CD1c-positive myeloid dendritic cell (primary cell): ENCODE measurements around the gene MMP7.
"Not testable (repeated sequence)": the region's sequence is repeated elsewhere in the genome, so short reads cannot be mapped to it uniquely, and the experiment has no call there.

Source experiments
- DNase-seq: peaks from one replicate; pipeline ENCODE4 v3.0.0-alpha.2; 2016; ENCODE audit errors: extremely low spot score

MMP7 gene

GRCh38 chr11:102539567-102539966 lies 9.0 kb upstream of the MMP7 start:
- DNase-seq = no peak

DNA sequence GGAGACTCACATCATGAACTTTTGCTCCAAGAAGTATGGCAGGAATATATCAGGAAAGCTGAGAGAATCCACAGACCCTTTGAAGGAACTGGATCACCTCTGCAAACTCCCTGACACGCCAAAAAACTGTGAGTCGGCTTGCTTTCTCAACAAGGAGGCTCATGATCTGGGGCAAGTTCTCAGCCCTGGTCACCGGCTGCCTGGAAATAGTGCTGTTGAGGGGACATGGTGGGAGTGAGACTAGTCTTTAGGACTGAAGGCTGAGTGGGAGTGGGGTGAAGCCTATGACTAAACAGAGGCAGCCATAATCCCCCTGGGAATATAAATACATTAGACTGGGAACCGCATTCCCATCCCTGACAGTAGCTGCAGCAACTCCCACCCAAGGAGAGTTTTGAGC lies 8.4 kb upstream of the MMP7 start:
- no peak for DNase-seq

DNA sequence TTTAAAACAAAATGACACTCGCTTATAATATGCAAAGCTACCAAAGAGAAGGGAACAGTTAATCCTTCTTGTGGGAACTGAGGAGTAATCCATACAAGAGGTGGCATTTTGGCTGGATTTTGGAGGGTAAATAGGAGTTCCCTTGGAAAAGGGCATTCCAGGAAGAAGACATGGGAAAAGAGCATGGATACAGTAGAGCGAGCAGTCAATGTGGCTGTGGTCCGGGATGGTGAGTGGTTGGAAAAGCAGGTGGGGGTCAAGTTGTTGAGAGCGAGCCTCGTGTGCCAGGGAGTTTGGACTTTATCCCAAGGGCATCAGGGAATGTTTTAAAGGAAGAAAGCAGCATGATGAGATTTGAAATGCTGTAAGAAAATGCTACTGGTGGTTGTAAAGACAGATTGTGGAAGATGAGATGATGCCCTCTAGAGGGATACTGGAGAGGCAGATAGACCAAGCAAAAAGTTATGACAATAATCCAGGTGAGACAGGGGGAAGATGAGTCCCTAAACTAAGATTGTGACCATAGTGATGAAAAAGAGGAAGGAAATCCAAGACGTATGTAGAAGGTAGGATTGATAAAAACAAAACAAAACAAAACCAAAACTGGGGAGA lies 3.8 kb upstream of the MMP7 start:
- DNase-seq = no peak

DNA sequence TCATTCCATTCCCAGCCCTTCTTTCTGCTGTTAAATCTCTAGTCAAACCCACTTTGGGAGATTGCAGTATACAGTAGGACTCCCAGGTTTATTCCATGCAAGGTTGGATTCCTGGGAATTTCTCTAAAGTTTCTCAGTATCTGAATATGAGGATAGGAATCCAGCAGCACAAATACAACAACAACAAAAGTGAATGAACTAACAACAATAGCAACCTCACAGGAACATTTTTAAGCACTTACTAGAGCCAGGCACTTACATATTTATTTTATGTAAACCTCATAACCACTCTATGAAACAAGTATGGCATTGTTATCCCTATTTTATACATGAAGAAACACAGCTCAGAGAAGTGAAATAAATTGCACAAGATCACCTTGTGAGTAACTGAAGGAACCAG lies 1.9 kb downstream of the MMP7 start:
- no peak for DNase-seq

DNA sequence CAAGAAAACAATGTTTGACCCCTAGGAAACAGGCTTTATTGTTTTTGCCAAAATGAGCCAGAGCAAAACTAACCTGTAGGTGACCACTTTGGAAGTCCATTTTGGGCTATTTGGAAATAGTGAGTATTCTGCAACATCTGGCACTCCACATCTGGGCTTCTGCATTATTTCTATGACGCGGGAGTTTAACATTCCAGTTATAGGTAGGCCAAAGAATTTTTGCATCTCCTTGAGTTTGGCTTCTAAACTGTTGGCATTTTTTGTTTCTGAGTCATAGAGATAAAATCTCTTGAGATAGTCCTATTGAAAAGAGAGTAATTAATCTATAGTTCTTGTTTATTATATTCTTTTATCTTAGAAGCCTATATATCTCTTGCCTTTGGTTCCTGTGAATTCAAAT lies 2.9 kb downstream of the MMP7 start:
- DNase-seq = no peak

DNA sequence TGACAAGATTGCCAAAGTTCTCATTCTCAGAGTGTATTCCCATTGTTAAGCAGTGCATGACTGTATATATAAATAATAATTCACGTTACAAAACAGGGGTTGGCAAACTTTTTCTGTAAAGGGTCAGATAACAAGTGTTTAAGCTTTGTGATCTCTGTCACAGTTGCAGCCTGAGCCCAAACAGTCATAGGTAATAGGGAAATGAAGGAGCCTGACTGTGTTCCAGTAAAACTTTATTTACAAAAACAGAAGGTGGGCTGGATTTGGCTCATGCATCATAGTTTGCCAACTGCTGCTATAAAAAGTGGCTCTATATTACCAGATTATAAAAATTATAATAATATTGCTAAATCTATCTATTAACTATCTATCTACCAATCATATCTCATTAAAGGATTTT lies 3.5 kb downstream of the MMP7 start:
- no peak for DNase-seq

- no peak for DNase-seq
These were observed 6.7 kb downstream of the MMP7 start for GRCh38 chr11:102523887-102524286.

GRCh38 chr11:102523189-102523570 lies 7.4 kb downstream of the MMP7 start:
- no peak for DNase-seq

GRCh38 chr11:102522312-102523188 lies 8.0 kb downstream of the MMP7 start:
- no peak for DNase-seq

GRCh38 chr11:102521121-102521520 lies 9.4 kb downstream of the MMP7 start:
- no peak for DNase-seq

- no peak for DNase-seq
These were observed 10.0 kb downstream of the MMP7 start for GRCh38 chr11:102520514-102520913.

DNA sequence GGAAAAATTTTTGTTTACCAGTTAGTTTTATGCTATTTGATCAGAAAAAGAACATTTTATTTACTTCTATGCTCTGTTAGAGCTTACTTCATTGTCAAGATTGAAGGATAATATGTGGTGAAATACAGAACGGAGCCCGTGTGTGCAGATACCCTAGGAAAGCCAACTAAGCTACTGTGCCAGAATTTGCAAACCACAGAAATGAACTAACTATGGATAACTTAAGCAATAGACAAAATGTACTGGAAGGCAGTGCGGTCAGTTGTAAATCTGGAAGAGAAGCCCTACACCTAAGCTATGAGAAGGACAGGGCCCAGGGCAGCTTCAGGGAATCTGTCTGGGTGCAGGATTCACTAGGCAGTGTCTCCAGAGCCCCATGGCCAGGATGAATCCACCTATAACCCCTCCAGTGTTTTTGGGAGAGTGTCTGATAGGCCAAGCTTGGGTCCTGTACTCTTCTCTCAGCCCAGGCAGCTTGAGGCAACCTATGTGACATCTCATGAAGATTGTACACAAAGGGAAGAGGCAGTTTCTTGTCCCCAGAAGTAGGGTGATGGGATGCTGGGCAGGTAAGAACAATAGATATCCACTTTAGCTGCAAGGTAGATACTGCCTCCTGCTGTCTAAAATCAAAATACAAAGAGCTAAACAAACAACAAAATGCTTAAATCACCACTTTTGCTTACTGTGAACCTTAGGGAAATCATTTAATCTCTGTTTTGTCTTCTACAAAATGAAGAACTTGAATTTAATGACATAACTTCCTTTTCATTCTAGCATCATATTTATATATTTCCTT lies 12.1 kb downstream of the MMP7 start:
- DNase-seq = no peak

GRCh38 chr11:102517670-102518069 lies 12.9 kb downstream of the MMP7 start:
- DNase-seq = no peak

DNA sequence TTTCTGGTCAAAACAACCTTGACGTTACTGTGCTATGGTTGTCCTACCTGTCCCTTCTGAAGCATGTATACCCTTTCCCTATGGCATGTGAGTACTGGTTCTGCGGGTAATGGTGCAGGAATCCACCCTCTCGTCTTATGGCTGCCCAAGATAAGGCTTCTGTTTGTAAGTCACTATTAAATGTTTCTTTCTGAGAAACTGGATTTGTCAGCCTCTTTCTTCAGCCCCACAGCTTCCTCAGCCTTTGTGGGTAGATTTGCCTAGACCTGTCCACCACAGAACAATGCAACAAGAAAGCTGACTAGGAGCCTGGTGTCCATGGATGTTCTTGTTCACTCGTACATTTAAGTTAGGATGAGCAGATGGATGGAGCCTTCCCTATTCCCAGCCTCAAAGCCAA lies 14.4 kb downstream of the MMP7 start:
- no peak for DNase-seq

GRCh38 chr11:102513869-102514268 lies 16.7 kb downstream of the MMP7 start:
- DNase-seq = no peak

DNA sequence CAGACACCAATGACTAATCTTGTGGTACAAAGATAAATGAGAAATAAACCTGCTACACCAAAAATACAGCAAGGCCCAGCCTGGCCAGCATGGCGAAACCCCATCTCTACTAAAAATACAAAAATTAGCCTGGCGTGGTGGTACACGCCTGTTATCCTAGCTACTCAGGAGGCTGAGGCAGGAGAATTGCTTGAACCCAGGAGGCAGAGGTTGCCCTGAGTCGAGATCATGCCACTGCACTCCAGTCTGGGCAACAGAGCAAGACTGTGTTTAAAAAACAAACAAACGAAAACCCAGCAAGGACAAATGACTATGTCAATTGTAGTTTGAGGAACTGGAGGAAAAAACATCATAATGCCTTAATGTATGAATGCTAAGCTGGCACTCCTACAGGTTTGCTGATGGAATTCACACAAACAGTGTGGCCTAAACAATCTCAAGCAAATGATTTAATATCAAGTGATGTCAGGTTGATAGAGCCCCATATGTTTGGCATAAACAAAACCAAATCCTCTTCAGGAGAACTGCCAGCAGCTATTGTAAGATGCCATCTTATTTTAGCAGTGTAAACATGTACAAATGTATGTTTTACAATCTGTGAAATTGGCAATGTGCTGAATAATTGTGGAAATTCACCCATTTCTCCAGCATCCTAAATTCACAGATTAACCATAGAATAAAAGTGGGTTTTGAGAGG lies 20.0 kb downstream of the MMP7 start:
- no peak for DNase-seq

DNA sequence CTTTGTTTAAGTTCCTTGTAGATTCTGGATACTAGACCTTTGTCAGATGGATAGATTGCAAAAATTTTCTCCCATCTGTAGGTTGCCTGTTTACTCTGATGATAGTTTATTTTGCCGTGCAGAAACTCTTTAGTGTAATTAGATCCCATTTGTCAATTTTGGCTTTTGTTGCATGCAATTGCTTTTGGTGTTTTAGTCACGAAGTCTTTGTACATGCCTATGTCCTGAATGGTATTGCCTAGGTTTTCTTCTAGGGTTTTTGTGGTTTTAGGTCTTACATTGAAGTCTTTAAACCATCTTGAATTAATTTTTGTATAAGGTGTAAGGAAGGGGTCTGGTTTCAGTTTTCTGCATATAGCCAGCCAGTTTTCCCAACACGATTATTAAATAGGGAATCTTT lies 27.7 kb downstream of the MMP7 start:
- DNase-seq = not testable (repeated sequence)

GRCh38 chr11:102500829-102501228 lies 29.7 kb downstream of the MMP7 start:
- no peak for DNase-seq

DNA sequence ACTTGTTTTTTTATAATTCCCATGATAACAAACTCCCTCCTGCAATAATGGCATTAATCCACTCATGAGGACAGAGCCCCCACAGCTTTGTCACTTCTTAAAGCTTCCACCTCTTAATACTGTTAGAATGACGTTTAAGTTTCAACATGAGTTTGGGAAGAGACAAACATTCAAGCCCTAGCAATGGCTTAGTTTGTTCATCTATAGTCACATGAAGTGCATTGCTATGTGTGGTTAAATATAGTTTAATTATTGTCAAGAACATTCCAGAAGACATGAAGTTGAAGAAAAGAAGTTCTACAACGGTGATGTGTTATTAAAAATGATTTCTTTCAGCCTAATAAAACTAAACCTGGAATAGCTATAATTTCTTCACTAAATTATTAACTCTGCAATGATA lies 30.6 kb downstream of the MMP7 start:
- DNase-seq = no peak

DNA sequence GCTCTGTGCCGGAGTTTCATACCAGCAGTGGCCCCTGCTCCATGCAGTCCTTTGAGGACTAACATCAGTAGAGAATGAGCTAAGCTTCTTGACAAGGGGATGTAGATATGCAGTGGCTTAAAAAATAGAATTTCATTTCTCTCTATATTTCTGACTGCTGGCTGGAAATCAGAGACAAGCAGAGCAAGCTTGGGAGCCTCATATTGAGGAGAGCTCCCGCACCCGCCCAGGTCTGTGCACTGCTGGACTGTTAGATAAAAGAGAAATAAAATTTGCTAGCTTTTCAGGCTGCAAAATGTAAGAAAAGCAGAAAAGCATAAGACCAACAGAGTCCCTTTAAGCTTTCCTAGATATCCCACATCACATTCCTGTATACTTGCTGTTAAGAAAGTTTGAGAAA lies 31.4 kb downstream of the MMP7 start:
- DNase-seq = no peak

DNA sequence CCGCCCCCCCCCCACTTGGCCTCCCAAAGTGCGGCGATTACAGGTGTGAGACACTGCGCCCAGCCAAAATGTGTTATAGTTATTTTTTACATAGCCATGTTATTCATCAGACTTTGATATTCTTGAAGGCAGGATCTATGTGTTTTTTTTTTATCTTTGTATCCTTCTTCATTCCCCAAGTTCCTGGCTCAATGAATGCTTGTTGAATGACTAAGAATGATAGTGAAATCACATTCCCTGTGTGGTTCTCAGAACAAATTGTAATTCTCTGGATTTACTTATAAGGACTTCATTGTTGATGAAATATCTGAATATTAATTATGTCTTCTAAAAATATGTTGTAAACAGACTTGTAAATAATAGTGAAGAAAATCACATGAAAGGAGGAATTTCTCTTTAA lies 33.5 kb downstream of the MMP7 start:
- no peak for DNase-seq
